Measurements from ENCODE around the gene SETD2. TPM values are rescaled to one million over a fixed set of nuclear protein-coding genes. Genes with fewer than 3 reads are reported as not detected.

Gene SETD2
- total and polyA plus RNA-seq, 10 donors = 10.4 to 94.0 (median 63.8) TPM

DNA sequence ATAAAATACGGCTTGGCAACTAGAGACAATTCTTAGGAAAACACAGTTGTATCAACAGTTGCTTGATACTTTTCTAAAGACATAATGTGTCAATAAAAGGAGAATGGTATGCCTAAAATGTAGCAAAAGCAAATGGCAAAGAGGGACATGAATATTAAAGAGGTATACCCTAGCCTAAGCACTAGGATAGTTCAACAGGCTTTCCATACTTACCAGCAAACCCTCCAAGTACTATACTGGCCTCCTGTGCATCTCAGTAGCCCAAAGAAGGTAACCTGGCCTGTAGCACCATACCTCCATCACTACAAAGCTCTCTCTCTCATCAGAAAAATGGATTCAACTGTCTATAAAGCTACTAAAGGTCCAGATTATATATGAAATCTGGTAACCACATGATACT is 7.5 kb downstream of the SETD2 start:
- Histone ChIP-seq H3K4me1 (peaks cover 34 to 100% (median 83%) of the 10 kb centered on the region in 6 donors), H3K27me3 (replicated peaks in 1 of 7) (no peaks in the 10 kb centered on the region)
- 72 to 81% (median 78%) methylated on average over 1 of the region's 1 CpG for WGBS, 5 donors

GRCh38 chr3:47152578-47152977 is 11.3 kb downstream of the SETD2 start:
- intact Hi-C loops (cut with DNase I; ENCODE audit: low total_unique reads) = no loop called here
- H3K27me3 ChIP-seq (replicated peaks in 1 of 7) = no peaks in the 10 kb centered on the region
- no peak overlapping the region for H3K4me3 ChIP-seq
- H3K27ac ChIP-seq = no peak overlapping the region
- no peaks in the 10 kb centered on the region for H3K9me3 ChIP-seq
- no peaks in the 10 kb centered on the region for H3K36me3 ChIP-seq
- TF ChIP-seq POLR2A (IDR thresholded peaks at IDR 0.05) (no peak), POLR2AphosphoS5 (IDR thresholded peaks at IDR 0.05) (no peak), CTCF (IDR thresholded peaks at IDR 0.05 in 8 of 11, conservative IDR thresholded peaks at IDR 0.05 in 3 of 11) (no peak)
- 39 to 77% (median 66%) methylated on average over 2 of the region's 2 CpGs for WGBS, 5 donors
- DNase-seq = no peak
- peaks cover 14 to 100% (median 77%) of the 10 kb centered on the region in 6 donors for H3K4me1 ChIP-seq

More for the DNA sequence above, 7.5 kb downstream of the SETD2 start:
- Histone ChIP-seq H3K4me3 (no peak overlapping the region), H3K36me3 (no peaks in the 10 kb centered on the region), H3K9me3 (no peaks in the 10 kb centered on the region), H3K27ac (no peak overlapping the region)
- DNase-seq = no peak
- no peak for TF ChIP-seq CTCF (IDR thresholded peaks at IDR 0.05 in 8 of 11, conservative IDR thresholded peaks at IDR 0.05 in 3 of 11)
- intact Hi-C loops (cut with DNase I; ENCODE audit: low total_unique reads) = no loop called here

DNA sequence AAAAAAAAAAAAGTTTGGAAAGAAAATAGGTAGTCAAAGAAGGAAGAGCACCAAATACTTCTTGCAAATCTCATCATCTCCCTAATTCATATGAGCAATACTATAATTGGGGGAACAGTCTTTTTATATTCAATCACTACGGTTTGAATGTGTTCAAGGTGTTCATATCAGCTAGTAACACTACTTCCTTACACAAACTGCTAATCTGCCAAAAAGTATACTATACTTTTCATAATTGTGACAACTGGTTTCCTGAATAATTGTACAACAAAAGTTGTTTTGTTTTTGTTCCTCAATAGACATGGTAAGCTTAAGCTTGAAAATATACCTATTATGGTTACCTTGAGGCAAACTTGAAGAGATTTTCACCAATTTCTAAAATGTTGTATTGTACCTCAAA is 12.1 kb downstream of the SETD2 start:
- TF ChIP-seq CTCF (IDR thresholded peaks at IDR 0.05 in 8 of 11, conservative IDR thresholded peaks at IDR 0.05 in 3 of 11) (no peak), POLR2A (IDR thresholded peaks at IDR 0.05) (no peak)
- no peaks in the 10 kb centered on the region for H3K9me3 ChIP-seq
- no peak for DNase-seq
- no peak overlapping the region for H3K4me3 ChIP-seq
- H3K4me1 ChIP-seq = peaks cover 14 to 100% (median 75%) of the 10 kb centered on the region in 6 donors
- WGBS, 5 donors = 33 to 50% (median 41%) methylated on average over 1 of the region's 1 CpG
- H3K36me3 ChIP-seq = no peaks in the 10 kb centered on the region
- no peak overlapping the region for H3K27ac ChIP-seq
- no peaks in the 10 kb centered on the region for H3K27me3 ChIP-seq (replicated peaks in 1 of 7)
- intact Hi-C loops (cut with DNase I; ENCODE audit: low total_unique reads) = no loop called here

DNA sequence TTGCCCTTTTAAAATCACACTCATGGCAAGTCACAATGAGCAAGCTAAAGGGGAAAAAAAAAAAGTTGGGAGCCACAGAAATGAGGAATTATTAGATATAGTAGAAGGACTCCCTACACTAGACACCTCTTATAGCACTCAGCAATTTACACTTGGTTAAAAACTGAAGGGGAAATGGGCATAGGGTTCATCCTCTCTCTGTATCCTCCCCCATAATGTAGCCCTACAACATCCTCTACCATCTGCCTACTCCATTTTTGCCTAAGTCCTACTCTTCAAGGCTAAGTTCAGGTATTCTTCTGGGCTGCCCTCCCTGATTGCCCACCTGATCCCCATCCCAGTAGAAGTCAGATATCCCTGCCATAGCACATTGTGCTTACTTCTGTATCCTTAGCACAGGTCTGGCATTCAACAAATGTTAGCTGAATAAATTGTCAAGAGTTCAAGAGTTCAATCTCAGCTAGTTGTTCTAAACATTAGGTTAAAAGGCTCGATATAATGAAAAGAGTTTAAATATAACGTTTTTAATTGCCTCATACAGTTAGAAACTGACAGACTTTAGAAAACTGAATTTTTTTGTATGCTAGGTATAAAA is 14.5 kb downstream of the SETD2 start:
- H3K27ac ChIP-seq = no peak overlapping the region
- intact Hi-C loops (cut with DNase I; ENCODE audit: low total_unique reads) = no loop called here
- H3K36me3 ChIP-seq = peaks cover 0 to 10% (median 0%) of the 10 kb centered on the region in 6 donors
- no peak overlapping the region for H3K4me3 ChIP-seq
- TF ChIP-seq POLR2AphosphoS5 (IDR thresholded peaks at IDR 0.05) (no peak), CTCF (IDR thresholded peaks at IDR 0.05 in 8 of 11, conservative IDR thresholded peaks at IDR 0.05 in 3 of 11) (no peak), POLR2A (IDR thresholded peaks at IDR 0.05) (no peak)
- 35 to 56% (median 38%) methylated on average over 2 of the region's 2 CpGs for WGBS, 5 donors
- H3K27me3 ChIP-seq (replicated peaks in 1 of 7) = no peaks in the 10 kb centered on the region
- peaks cover 16 to 100% (median 74%) of the 10 kb centered on the region in 6 donors for H3K4me1 ChIP-seq
- DNase-seq = no peak
- H3K9me3 ChIP-seq = no peaks in the 10 kb centered on the region
